Body of pancreas (tissue), 4 donors: Measurements from ENCODE around the gene IFFO2. TPM values are rescaled to one million over a fixed set of nuclear protein-coding genes. Genes with fewer than 3 reads are reported as not detected.

Source experiments
- ATAC-seq: fragments of 150-250 bp; one replicate; pipeline ENCODE4 v1.9.1; 2016
- DNase-seq, 4 donors: peaks; one replicate each; pipeline ENCODE4 v3.0.0-alpha.2; 2019
- H3K27ac ChIP-seq, 4 donors: fragments of 200-600 bp; sonication (generic); 1 replicate in 3 of 4; 2 replicates in 1 of 4; pipeline versions ENCODE4 v1.5.1 to v1.6.1; 2016 to 2019; ENCODE audit warnings: mild to moderate bottlenecking in 1 of 4, mixed read lengths in 1 of 4, moderate library complexity in 1 of 4
- H3K27me3 ChIP-seq, 2 donors: fragments of 200-600 bp; sonication (generic); one replicate each; pipeline ENCODE4 v1.6.0; 2016; ENCODE audit warnings: mild to moderate bottlenecking in 1 of 2
- H3K36me3 ChIP-seq, 2 donors: fragments of 200-600 bp; sonication (generic); replicated peaks in 1 of 2; 2 replicates each; pipeline ENCODE4 v1.5.1; 2016; ENCODE audit warnings: low read depth in 2 of 2; ENCODE audit not compliant: insufficient read depth in 1 of 2
- H3K4me1 ChIP-seq: fragments of 200-600 bp; sonication (generic); one replicate; pipeline ENCODE4 v1.6.0; 2016
- H3K4me3 ChIP-seq, 2 donors: fragments of 200-600 bp; sonication (generic); 1 replicate in 1 of 2; 2 replicates in 1 of 2; pipeline ENCODE4 v1.5.1; 2016 to 2019
- H3K9me3 ChIP-seq, 3 donors: fragments of 200-600 bp; sonication (generic); 1 replicate in 2 of 3; 2 replicates in 1 of 3; pipeline ENCODE4 v1.5.1; 2016
- POLR2A ChIP-seq, 3 donors: fragments of 450-650 bp; IDR thresholded peaks; one replicate each; pipeline ENCODE4 v1.6.1; 2016; ENCODE audit warnings: antibody characterized with exemption in 3 of 3, mild to moderate bottlenecking in 2 of 3
- WGBS, 2 donors: methylation state at CpG; one replicate each; pipeline ENCODE4 v1.1.5; 2017; 5-methylcytosine and 5-hydroxymethylcytosine counted together
- intact Hi-C: fragments of 100-400 bp; cut with DNase I; formaldehyde crosslinking; loops from one replicate; pipeline ENCODE4 v1.15.1; 2023
- total RNA-seq, 2 donors: library from RNA; depleted of rRNA; stranded (reverse); fragments of >200 nt; gene quantifications; one replicate each; pipeline ENCODE4 v1.1.0, GENCODE V29; 2016
- TF ChIP-seq, protein P1 (sequence below), 7 experiments: fragments of 450-650 bp in 4 of 7; fragments of 200-600 bp in 3 of 7; sonication (generic) in 3 of 7; IDR thresholded peaks; one replicate each; pipeline ENCODE4 v1.5.1; 2016 to 2019; ENCODE audit warnings: antibody characterized with exemption in 7 of 7

IFFO2 gene
- total RNA-seq, 2 donors from 2014 or later: 23.1 to 219 TPM

DNA sequence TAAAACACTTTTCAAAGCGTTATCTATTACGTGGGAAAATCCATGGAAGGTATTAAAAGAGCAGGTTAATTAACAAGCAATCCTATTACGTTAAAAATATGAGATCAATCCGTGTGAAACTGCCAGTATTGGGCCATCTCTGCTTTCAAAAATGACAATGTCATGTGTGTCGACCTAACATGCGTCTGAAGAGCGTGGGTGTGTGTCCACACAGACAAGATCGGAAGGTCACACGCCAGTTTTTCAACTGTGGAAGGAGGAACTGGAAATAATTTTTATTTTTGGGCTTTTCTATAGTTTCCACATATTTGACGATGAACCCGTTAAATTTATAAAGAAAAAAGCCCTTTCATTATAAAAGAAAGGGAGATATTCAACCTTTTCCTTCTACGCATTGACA lies 36.5 kb downstream of the IFFO2 start:
- no peak for ATAC-seq
- 79 to 82% methylated on average over 12 of the region's 12 CpGs for WGBS, 2 donors
- Histone ChIP-seq H3K4me1 (peaks cover 35% of the 10 kb centered on the region), H3K27me3 (no peaks in the 10 kb centered on the region), H3K9me3 (no peaks in the 10 kb centered on the region), H3K27ac (no peak overlapping the region), H3K36me3 (peaks cover 3 to 13% of the 10 kb centered on the region in 2 donors), H3K4me3 (no peak overlapping the region)
- TF ChIP-seq POLR2A (IDR thresholded peaks at IDR 0.05): no peak
- TF ChIP-seq, protein P1, sequence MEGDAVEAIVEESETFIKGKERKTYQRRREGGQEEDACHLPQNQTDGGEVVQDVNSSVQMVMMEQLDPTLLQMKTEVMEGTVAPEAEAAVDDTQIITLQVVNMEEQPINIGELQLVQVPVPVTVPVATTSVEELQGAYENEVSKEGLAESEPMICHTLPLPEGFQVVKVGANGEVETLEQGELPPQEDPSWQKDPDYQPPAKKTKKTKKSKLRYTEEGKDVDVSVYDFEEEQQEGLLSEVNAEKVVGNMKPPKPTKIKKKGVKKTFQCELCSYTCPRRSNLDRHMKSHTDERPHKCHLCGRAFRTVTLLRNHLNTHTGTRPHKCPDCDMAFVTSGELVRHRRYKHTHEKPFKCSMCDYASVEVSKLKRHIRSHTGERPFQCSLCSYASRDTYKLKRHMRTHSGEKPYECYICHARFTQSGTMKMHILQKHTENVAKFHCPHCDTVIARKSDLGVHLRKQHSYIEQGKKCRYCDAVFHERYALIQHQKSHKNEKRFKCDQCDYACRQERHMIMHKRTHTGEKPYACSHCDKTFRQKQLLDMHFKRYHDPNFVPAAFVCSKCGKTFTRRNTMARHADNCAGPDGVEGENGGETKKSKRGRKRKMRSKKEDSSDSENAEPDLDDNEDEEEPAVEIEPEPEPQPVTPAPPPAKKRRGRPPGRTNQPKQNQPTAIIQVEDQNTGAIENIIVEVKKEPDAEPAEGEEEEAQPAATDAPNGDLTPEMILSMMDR (IDR thresholded peaks at IDR 0.05): no peak
- intact Hi-C loops: loop anchor here (10.0 kb wide), 1 partner anchor 85 kb away; no protein-coding TSS in a partner anchor
- no peak for DNase-seq

DNA sequence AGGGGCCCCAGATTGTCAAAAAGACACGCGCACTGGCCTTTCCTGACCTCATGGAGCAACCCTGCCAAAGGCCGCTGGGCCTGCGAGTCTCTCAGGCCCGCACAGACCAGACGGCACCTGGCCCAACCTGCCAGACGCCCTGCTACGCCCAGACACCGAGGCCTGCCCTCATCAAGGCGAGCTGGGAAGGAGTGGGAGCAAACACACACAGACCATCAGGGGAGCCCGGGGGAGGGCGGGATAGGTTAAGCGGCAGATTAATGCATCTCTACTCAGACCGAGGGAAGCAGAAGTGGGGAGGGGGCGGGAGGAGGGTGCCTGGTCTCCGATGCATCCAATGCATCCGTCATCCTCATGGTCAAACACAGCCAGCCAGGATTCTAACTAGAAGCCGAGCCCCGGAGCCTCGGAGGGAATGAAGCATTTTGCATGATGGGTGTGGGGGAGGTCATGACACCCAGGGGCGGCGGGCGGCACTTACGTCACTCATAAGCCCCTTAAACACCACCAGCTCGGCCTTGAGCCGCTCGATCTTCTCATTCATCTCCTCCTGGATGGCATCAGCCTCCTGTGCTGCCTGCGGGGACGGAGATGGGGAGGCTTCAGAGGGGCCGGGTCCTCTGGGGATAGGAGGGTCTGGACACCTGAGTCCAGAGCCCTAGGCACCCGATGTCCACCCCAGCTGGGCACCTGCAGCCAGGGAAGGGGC lies 37.1 kb downstream of the IFFO2 start:
- TF ChIP-seq, protein P1 (IDR thresholded peaks at IDR 0.05): no peak
- TF ChIP-seq POLR2A (IDR thresholded peaks at IDR 0.05): no peak
- H3K4me1 ChIP-seq: peaks cover 30% of the 10 kb centered on the region
- intact Hi-C loops: loop anchor here (10.0 kb wide), 1 partner anchor 85 kb away; no protein-coding TSS in a partner anchor
- H3K9me3 ChIP-seq: no peaks in the 10 kb centered on the region
- no peak for DNase-seq
- 84 to 87% methylated on average over 15 to 31 of the region's 31 CpGs for WGBS, 2 donors
- H3K27me3 ChIP-seq: no peaks in the 10 kb centered on the region
- peaks cover 3 to 13% of the 10 kb centered on the region in 2 donors for H3K36me3 ChIP-seq
- H3K4me3 ChIP-seq: no peak overlapping the region
- no peak overlapping the region for H3K27ac ChIP-seq
- ATAC-seq: no peak

DNA sequence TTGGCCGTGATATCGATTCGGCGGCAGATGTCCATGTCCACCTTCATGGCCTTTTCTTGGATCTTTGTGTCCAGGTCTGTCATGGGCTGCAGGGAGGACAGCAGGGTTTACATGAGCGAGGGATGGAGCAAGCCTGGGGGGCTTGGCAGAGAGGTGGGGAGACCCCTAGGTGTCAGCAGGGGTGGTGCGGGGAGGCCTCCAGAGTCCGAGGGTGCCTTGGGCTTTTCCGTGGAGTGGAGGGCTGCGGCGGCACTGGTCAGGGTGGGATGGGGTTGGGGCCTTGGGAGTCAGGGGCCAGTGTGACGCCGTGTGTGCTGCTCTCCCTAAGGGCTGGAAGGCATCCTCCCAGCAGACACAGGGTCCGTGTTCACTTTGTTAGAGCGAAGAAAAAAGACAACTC lies 38.1 kb downstream of the IFFO2 start:
- H3K27ac ChIP-seq: no peak overlapping the region
- DNase-seq (no peak), ATAC-seq (no peak)
- H3K27me3 ChIP-seq: no peaks in the 10 kb centered on the region
- WGBS, 2 donors: 89 to 94% methylated on average over 14 of the region's 14 CpGs
- H3K36me3 ChIP-seq: peaks cover 3 to 15% of the 10 kb centered on the region in 2 donors
- no peak for TF ChIP-seq POLR2A (IDR thresholded peaks at IDR 0.05)
- TF ChIP-seq, protein P1 (IDR thresholded peaks at IDR 0.05): no peak
- H3K9me3 ChIP-seq: no peaks in the 10 kb centered on the region
- H3K4me1 ChIP-seq: peaks cover 24% of the 10 kb centered on the region
- intact Hi-C loops: loop anchor here (10.0 kb wide), 1 partner anchor 86 kb away; no protein-coding TSS in a partner anchor
- no peak overlapping the region for H3K4me3 ChIP-seq

DNA sequence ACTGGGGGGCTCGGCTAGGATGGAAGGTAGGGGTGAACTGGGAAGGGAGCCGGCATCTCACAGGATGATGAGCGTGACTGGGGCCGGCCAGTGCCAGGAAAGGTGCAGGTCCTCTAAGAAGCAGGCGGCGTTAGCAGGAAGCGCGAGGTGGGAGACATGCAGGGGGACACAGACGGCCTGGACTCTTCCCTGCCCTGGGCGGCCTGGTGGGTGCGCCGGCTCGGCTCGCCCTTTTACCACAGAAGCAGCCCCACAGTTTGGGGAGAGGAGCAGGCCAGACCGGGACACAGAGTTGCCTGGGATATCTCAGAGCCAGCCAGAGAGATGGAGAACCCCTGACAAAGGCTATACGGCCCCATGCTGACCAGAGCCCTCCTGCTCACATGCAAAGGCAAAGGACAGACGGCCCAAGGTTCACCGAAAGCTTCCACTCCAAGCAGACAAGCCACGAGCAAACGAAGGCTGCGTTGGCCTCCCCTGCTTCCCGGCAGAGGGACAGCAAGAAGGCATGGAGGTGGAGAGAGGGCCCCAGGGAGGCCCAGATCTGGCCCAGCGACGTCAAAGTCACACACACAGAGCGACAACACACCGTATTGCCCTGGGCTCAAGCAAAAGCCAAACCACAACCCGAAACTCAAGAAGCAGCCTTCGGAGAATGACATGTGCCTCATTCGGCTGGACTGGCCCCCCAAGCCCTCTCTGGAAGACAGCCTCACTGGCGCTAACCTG lies 39.2 kb downstream of the IFFO2 start:
- Histone ChIP-seq H3K27ac (no peak overlapping the region), H3K36me3 (peaks cover 3 to 15% of the 10 kb centered on the region in 2 donors), H3K27me3 (no peaks in the 10 kb centered on the region), H3K4me1 (peaks cover 14% of the 10 kb centered on the region), H3K4me3 (no peak overlapping the region), H3K9me3 (no peaks in the 10 kb centered on the region)
- DNase-seq (no peak), ATAC-seq (no peak)
- intact Hi-C loops: loop anchor here (10.0 kb wide), 1 partner anchor 88 kb away; no protein-coding TSS in a partner anchor
- TF ChIP-seq, protein P1 (IDR thresholded peaks at IDR 0.05): no peak
- no peak for TF ChIP-seq POLR2A (IDR thresholded peaks at IDR 0.05)
- 91% methylated on average over 28 to 30 of the region's 30 CpGs for WGBS, 2 donors
